NCI-H345 treated with DMSO at 0.1 percent for 48 hours (cell line): ENCODE measurements around the gene MRO.

Experiments used
- DNase-seq: peaks from one replicate; lab custom pipeline; 2025; ENCODE audit not compliant: unreplicated experiment; lab: John Stamatoyannopoulos, UW

MRO gene

GRCh38 chr18:50748243-50749229 lies 71.3 kb downstream of the MRO start:
- DNase-seq: no peak

- DNase-seq: no peak
These were observed 72.0 kb downstream of the MRO start for GRCh38 chr18:50747849-50748242.

- no peak for DNase-seq
These were observed 73.9 kb downstream of the MRO start for GRCh38 chr18:50745945-50746344.
